Keratinocyte (primary cell): Measurements from ENCODE around the gene ARHGAP28. TPM values are rescaled to one million over a fixed set of nuclear protein-coding genes. Genes with fewer than 3 reads are reported as not detected.

ENCODE experiments used
- DNase-seq: peaks from one replicate; pipeline ENCODE4 v3.0.0-alpha.2; 2011; ENCODE audit warnings: low read depth, missing footprints, low spot score
- FAIRE-seq: peaks from 2 replicates; lab custom pipeline; 2011; peaks lifted over from hg19 to GRCh38; lab: Jason Lieb, UNC
- H2AFZ ChIP-seq: 2 replicates; pipeline ENCODE4 v1.6.0; 2012; ENCODE audit warnings: low read length, control low read depth, inconsistent platforms; ENCODE audit not compliant: control insufficient read depth
- H3K27ac ChIP-seq: 2 replicates; pipeline ENCODE4 v1.5.1; 2011; ENCODE audit warnings: low read length; ENCODE audit not compliant: control insufficient read depth, insufficient read depth
- H3K27me3 ChIP-seq: 3 replicates; pipeline ENCODE4 v1.6.0; 2011; ENCODE audit warnings: low read length; ENCODE audit not compliant: control insufficient read depth, insufficient read depth; ENCODE audit errors: extremely low read depth
- H3K36me3 ChIP-seq, 2 experiments: 2 replicates in 1 of 2; 3 replicates in 1 of 2; pipeline ENCODE4 v1.5.1; 2011; ENCODE audit warnings: low read length in 2 of 2, mild to moderate bottlenecking in 1 of 2; ENCODE audit not compliant: control insufficient read depth in 2 of 2, insufficient read depth in 2 of 2; ENCODE audit errors: extremely low read depth in 1 of 2
- H3K4me1 ChIP-seq: 3 replicates; pipeline ENCODE4 v1.5.1; 2011; ENCODE audit warnings: low read length; ENCODE audit not compliant: control insufficient read depth, insufficient read depth; ENCODE audit errors: extremely low read depth
- H3K4me2 ChIP-seq: 3 replicates; pipeline ENCODE4 v1.6.0; 2011; ENCODE audit warnings: low read depth, low read length; ENCODE audit not compliant: control insufficient read depth, insufficient read depth; ENCODE audit errors: extremely low read depth
- H3K4me3 ChIP-seq, 3 experiments: fragments of 200-600 bp in 1 of 3; sonication (generic) in 1 of 3; 2 replicates in 2 of 3; 3 replicates in 1 of 3; pipeline ENCODE4 v1.5.1; 2011 to 2016; ENCODE audit warnings: low read length in 3 of 3, mild to moderate bottlenecking in 3 of 3, control low read depth in 2 of 3, inconsistent platforms in 1 of 3, low read depth in 1 of 3, mixed read lengths in 1 of 3, mixed run types in 1 of 3, moderate library complexity in 1 of 3; ENCODE audit not compliant: control insufficient read depth in 2 of 3, insufficient read depth in 2 of 3; ENCODE audit errors: extremely low read depth in 1 of 3
- H3K79me2 ChIP-seq: 2 replicates; pipeline ENCODE4 v1.6.0; 2012; ENCODE audit warnings: low read length; ENCODE audit not compliant: control insufficient read depth, insufficient read depth
- H3K9ac ChIP-seq: 3 replicates; pipeline ENCODE4 v1.6.0; 2011; ENCODE audit warnings: low read length; ENCODE audit not compliant: control insufficient read depth, insufficient read depth; ENCODE audit errors: extremely low read depth
- H3K9me1 ChIP-seq: 3 replicates; pipeline ENCODE4 v1.6.0; 2011; ENCODE audit warnings: low read length; ENCODE audit not compliant: control insufficient read depth, insufficient read depth; ENCODE audit errors: extremely low read depth
- H3K9me3 ChIP-seq: 2 replicates; pipeline ENCODE4 v1.5.1; 2012; ENCODE audit warnings: low read depth, low read length; ENCODE audit not compliant: control insufficient read depth
- H4K20me1 ChIP-seq: 3 replicates; pipeline ENCODE4 v1.6.0; 2011; ENCODE audit warnings: low read length; ENCODE audit not compliant: control insufficient read depth, insufficient read depth; ENCODE audit errors: extremely low read depth
- CTCF ChIP-seq, 3 experiments: IDR thresholded peaks in 1 of 3; conservative IDR thresholded peaks in 1 of 3; optimal IDR thresholded peaks in 1 of 3; 2 replicates in 2 of 3; 3 replicates in 1 of 3; pipeline versions ENCODE3 to v1.5.1; 2011; ENCODE audit warnings: low read length in 3 of 3, mild to moderate bottlenecking in 3 of 3, moderate library complexity in 2 of 3, control low read depth in 1 of 3, inconsistent platforms in 1 of 3; ENCODE audit not compliant: insufficient read depth in 2 of 3; ENCODE audit errors: extremely low read depth in 1 of 3
- EZH2 ChIP-seq: IDR thresholded peaks from one replicate; pipeline ENCODE4 v1.6.1; 2012; ENCODE audit warnings: inconsistent platforms, mild to moderate bottlenecking, low read length, moderate library complexity
- dilution Hi-C: fragments of 300-500 bp; cut with MboI; formaldehyde crosslinking; loops from one replicate; pipeline ENCODE4 v1.7.0; 2020; ENCODE audit warnings: low sequenced_read_pairs; ENCODE audit not compliant: extremely low pct_ligation_motif_present
- polyA plus RNA-seq, 5 experiments: library from polyadenylated mRNA; depleted of rRNA in 3 of 5; stranded (reverse) in 3 of 5; stranded (forward) in 1 of 5; unstranded in 1 of 5; fragments of >200 nt; gene quantifications; 1 replicate in 1 of 5; 2 replicates in 3 of 5; 3 replicates in 1 of 5; pipeline versions ENCODE4 v1.2.1 to v1.2.3, GENCODE V29; 2011 to 2012; ENCODE audit warnings: missing spikeins in 2 of 5, low read depth in 1 of 5, low replicate concordance in 1 of 5

Gene ARHGAP28
- polyA plus RNA-seq, 1 donor (not counting 4 experiments of a cell fraction or from before 2014, with no cell fraction given), result 0.43 TPM

GRCh38 chr18:6782861-6783260 is 53.3 kb downstream of the ARHGAP28 start:
- Histone ChIP-seq H3K4me2 (no peak overlapping the region), H3K9me1 (no peaks in the 10 kb centered on the region)
- no peak for FAIRE-seq

GRCh38 chr18:6784046-6784445 is 54.5 kb downstream of the ARHGAP28 start:
- TF ChIP-seq CTCF (optimal IDR thresholded peaks at IDR 0.05 in 1 of 3, IDR thresholded peaks at IDR 0.05 in 1 of 3, conservative IDR thresholded peaks at IDR 0.05 in 1 of 3; ENCODE audit: extremely low read depth in 1 of 3, insufficient read depth in 2 of 3, low read length in 3 of 3) (no peak), EZH2 (no peak)
- peaks cover 8% of the 10 kb centered on the region for H3K4me1 ChIP-seq
- H3K4me2 ChIP-seq, result no peak overlapping the region
- H4K20me1 ChIP-seq, result no peaks in the 10 kb centered on the region
- no peaks in the 10 kb centered on the region for H3K9me3 ChIP-seq
- H2AFZ ChIP-seq, result no peak overlapping the region
- H3K36me3 ChIP-seq, result no peaks in the 10 kb centered on the region
- H3K27ac ChIP-seq, result no peak overlapping the region
- no peak overlapping the region for H3K9ac ChIP-seq
- H3K9me1 ChIP-seq, result no peaks in the 10 kb centered on the region
- FAIRE-seq (no peak), DNase-seq (no peak)
- no peaks in the 10 kb centered on the region for H3K79me2 ChIP-seq
- dilution Hi-C loops, result no loop called here
- H3K4me3 ChIP-seq, result no peak overlapping the region
- H3K27me3 ChIP-seq, result no peaks in the 10 kb centered on the region

More at GRCh38 chr18:6782861-6783260, 53.3 kb downstream of the ARHGAP28 start:
- Histone ChIP-seq H3K27me3 (no peaks in the 10 kb centered on the region), H3K36me3 (no peaks in the 10 kb centered on the region), H2AFZ (no peak overlapping the region), H3K79me2 (no peaks in the 10 kb centered on the region), H4K20me1 (no peaks in the 10 kb centered on the region), H3K9ac (no peak overlapping the region), H3K4me1 (peaks cover 8% of the 10 kb centered on the region), H3K9me3 (no peaks in the 10 kb centered on the region), H3K4me3 (no peak overlapping the region), H3K27ac (no peak overlapping the region)
- DNase-seq, result no peak
- TF ChIP-seq CTCF (optimal IDR thresholded peaks at IDR 0.05 in 1 of 3, IDR thresholded peaks at IDR 0.05 in 1 of 3, conservative IDR thresholded peaks at IDR 0.05 in 1 of 3; ENCODE audit: extremely low read depth in 1 of 3, insufficient read depth in 2 of 3, low read length in 3 of 3), result no peak
- no peak for TF ChIP-seq EZH2
- dilution Hi-C loops, result no loop called here
